ENCODE data around the gene YKT6.

YKT6 gene

GRCh38 chr7:44249639-44250234, 49.0 kb downstream of the YKT6 start:
- no peak for DNase-seq (ENCODE audit: low spot score)
- CTCF ChIA-PET: interaction anchor here (0.6 kb wide), 1 partner anchor 46 kb away, joined by 4 read pairs; no protein-coding TSS in a partner anchor
- POLR2A ChIA-PET (ENCODE audit: low non-redundant PET): no interaction called here
- TF ChIP-seq CTCF (conservative IDR thresholded peaks at IDR 0.05; ENCODE audit: low read depth): no peak
- H3K27ac ChIP-seq: no peak overlapping the region

DNA sequence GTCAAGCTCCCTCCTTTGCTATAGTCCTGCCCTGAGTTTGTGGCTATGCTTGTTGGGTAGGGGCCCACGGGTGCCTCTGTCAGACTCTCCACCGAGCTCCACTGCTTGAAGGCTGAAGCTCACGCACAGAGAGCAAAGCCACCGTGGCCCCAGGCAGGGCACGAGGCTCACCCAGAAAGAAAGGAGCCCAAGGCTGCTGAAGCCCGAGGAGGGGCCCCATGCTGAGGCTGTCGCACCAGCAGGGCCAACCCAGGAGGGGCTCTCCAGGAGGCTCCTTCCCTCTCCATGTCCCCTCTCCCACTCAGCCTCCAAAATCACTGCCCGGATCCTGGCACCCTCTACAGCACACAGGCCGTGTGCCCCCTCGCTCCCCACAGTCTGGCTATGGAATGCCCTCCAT, 50.5 kb downstream of the YKT6 start:
- CTCF ChIA-PET: interaction anchor here (0.5 to 1.0 kb wide), 2 partner anchors 11 to 89 kb away, joined by 3 to 4 read pairs; no protein-coding TSS in a partner anchor
- DNase-seq (ENCODE audit: low spot score): no peak
- peak overlapping the region; percentile 16; the same call in 1 of the 2 replicates for H3K27ac ChIP-seq
- POLR2A ChIA-PET (ENCODE audit: low non-redundant PET): no interaction called here
- no peak for TF ChIP-seq CTCF (conservative IDR thresholded peaks at IDR 0.05; ENCODE audit: low read depth)

GRCh38 chr7:44251881-44252280, 51.1 kb downstream of the YKT6 start:
- TF ChIP-seq CTCF (conservative IDR thresholded peaks at IDR 0.05; ENCODE audit: low read depth): no peak
- ChIA-PET POLR2A (ENCODE audit: low non-redundant PET) (no interaction called here), CTCF (interaction anchor here (0.5 to 1.0 kb wide), 2 partner anchors 11 to 89 kb away, joined by 3 to 4 read pairs; no protein-coding TSS in a partner anchor)

GRCh38 chr7:44256459-44256858, 55.7 kb downstream of the YKT6 start:
- TF ChIP-seq CTCF (conservative IDR thresholded peaks at IDR 0.05; ENCODE audit: low read depth): no peak
- CTCF ChIA-PET: no interaction called here

More at GRCh38 chr7:44251881-44252280, 51.1 kb downstream of the YKT6 start:
- no peak for DNase-seq (ENCODE audit: low spot score)
- H3K27ac ChIP-seq: no peak overlapping the region

GRCh38 chr7:44257213-44257612, 56.4 kb downstream of the YKT6 start:
- peak overlapping the region; percentile 95 for H3K27ac ChIP-seq
- no peak for DNase-seq (ENCODE audit: low spot score)
- ChIA-PET POLR2A (ENCODE audit: low non-redundant PET) (no interaction called here), CTCF (interaction anchor here (0.6 kb wide), 1 partner anchor 43 kb away, joined by 4 read pairs; no protein-coding TSS in a partner anchor)
- TF ChIP-seq CTCF (conservative IDR thresholded peaks at IDR 0.05; ENCODE audit: low read depth): no peak

More at GRCh38 chr7:44256459-44256858, 55.7 kb downstream of the YKT6 start:
- no peak for DNase-seq (ENCODE audit: low spot score)
- POLR2A ChIA-PET (ENCODE audit: low non-redundant PET): no interaction called here
- peak overlapping the region; percentile 95 for H3K27ac ChIP-seq

DNA sequence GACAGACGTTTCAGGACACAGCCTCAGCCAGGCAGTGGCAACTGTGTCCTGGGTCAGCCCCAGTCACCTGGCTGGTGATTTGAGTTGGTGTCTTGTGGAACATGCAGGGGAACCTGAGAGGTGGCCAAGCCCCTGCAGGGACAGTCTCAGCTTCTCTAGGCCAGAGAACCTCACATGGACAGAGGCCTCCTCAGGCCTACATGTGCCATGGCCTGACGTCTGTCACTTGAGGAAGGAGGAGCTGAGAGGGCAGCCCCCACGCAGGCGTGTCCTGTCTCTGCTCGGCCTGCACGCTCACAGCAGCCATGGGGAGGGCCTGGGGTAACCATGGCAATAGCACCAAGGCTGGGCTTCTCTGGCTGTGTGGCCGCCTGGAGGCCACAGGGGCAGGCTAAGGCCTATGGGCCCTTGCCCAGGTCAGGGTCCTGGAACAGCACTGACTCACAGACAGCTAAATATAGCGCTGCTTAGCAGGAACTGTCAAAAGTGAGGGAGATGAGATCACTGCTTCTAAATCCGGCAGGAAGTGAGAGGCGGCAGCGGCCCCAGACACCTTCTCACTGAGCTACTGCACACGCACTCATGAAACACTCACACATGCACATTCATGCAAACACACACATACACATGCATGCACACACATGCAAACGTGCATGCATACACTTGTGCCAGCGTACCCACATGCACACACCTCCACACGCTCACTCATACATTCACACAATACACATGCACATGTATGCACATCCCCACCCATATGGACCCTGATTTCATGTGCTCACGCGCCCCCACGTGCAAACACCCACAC, 57.0 kb downstream of the YKT6 start:
- ChIA-PET CTCF (interaction anchor here (0.6 to 2.1 kb wide), 8 partner anchors 9 to 511 kb away, joined by 3 to 10 read pairs (median 3); partner anchors contain the start of gene POLD2), POLR2A (ENCODE audit: low non-redundant PET) (no interaction called here)
- TF ChIP-seq CTCF (conservative IDR thresholded peaks at IDR 0.05; ENCODE audit: low read depth): no peak
- peak; percentile 80 for DNase-seq (ENCODE audit: low spot score)
- peak overlapping the region; percentile 95 for H3K27ac ChIP-seq
